Astrocyte of the spinal cord (primary cell): ENCODE data around the gene RFPL4AL1.
"Not testable (repeated sequence)": the region's sequence is repeated elsewhere in the genome, so short reads cannot be mapped to it uniquely, and the experiment has no call there.

Experiments used
- DNase-seq: peaks from one replicate; pipeline ENCODE4 v3.0.0; 2011; ENCODE audit warnings: low read depth, low spot score
- H3K4me3 ChIP-seq: 2 replicates; pipeline ENCODE4 v1.5.1; 2011; ENCODE audit warnings: low read depth, mild to moderate bottlenecking, low read length, moderate library complexity
- in situ Hi-C: cut with HindIII; loops from 2 replicates; pipeline ENCODE4 v1.10.0; 2017; ENCODE audit warnings: low sequenced_read_pairs
- TF ChIP-seq, protein P1 (sequence below): IDR thresholded peaks from 2 replicates; pipeline ENCODE4 v1.5.1; 2012; ENCODE audit warnings: low read depth, mild to moderate bottlenecking, low read length, inconsistent platforms

RFPL4AL1 gene

DNA sequence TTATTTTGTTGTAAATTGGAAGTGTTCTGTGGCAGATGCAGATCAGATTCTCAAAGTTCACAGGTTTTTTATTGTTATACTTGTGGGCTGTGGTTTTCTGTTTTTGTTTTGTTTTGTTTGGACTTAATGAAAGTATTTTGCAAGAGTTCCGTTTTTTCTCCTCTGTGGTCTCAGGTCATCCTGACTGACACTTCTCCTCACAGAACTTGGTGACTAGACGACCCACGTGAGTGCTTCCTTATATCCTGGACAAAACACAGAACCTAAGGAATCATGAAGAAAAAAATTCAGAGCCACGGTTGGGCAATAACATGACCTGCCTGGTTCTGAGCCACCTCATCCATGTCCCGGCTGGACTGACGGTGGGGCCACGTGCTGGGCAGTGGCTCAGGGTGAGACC lies 2.5 kb upstream of the RFPL4AL1 start:
- DNase-seq: no peak
- TF ChIP-seq, protein P1, sequence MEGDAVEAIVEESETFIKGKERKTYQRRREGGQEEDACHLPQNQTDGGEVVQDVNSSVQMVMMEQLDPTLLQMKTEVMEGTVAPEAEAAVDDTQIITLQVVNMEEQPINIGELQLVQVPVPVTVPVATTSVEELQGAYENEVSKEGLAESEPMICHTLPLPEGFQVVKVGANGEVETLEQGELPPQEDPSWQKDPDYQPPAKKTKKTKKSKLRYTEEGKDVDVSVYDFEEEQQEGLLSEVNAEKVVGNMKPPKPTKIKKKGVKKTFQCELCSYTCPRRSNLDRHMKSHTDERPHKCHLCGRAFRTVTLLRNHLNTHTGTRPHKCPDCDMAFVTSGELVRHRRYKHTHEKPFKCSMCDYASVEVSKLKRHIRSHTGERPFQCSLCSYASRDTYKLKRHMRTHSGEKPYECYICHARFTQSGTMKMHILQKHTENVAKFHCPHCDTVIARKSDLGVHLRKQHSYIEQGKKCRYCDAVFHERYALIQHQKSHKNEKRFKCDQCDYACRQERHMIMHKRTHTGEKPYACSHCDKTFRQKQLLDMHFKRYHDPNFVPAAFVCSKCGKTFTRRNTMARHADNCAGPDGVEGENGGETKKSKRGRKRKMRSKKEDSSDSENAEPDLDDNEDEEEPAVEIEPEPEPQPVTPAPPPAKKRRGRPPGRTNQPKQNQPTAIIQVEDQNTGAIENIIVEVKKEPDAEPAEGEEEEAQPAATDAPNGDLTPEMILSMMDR: no peak
- in situ Hi-C loops: no loop called here
- H3K4me3 ChIP-seq: no peak overlapping the region

DNA sequence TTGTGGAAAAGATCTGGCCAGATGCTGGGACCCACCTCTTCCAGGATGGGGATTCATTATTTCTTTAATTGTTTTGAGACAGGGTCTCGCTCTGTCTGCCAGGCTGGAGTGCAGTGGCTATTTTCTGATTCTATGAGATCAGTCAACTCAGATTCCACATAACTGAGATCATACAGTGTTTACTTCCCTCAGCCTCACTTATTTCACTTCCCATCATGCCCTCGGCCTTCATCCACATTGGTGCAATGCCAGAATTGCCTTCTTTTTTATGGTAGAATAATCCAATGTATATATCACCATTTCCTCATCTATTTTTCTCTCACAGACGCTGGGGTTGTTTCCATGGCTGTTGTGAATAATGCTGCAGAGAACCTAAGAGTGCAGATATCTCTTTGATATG lies 714 bp downstream of the RFPL4AL1 start:
- in situ Hi-C loops, DNase-seq, H3K4me3 ChIP-seq: not testable (repeated sequence)

DNA sequence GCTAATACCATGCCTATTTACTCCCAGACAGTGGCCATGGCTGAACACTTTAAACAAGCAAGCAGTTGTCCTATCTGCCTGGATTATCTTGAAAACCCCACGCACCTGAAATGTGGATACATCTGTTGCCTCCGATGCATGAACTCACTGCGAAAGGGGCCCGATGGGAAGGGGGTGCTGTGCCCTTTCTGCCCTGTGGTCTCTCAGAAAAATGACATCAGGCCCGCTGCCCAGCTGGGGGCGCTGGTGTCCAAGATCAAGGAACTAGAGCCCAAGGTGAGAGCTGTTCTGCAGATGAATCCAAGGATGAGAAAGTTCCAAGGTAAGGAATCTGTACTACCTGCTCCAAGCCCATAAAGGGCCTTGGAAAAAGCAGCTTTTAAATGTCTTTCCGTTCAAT lies 8.6 kb downstream of the RFPL4AL1 start:
- no peak for DNase-seq
- H3K4me3 ChIP-seq: no peak overlapping the region
- in situ Hi-C loops: no loop called here
- TF ChIP-seq, protein P1: no peak

DNA sequence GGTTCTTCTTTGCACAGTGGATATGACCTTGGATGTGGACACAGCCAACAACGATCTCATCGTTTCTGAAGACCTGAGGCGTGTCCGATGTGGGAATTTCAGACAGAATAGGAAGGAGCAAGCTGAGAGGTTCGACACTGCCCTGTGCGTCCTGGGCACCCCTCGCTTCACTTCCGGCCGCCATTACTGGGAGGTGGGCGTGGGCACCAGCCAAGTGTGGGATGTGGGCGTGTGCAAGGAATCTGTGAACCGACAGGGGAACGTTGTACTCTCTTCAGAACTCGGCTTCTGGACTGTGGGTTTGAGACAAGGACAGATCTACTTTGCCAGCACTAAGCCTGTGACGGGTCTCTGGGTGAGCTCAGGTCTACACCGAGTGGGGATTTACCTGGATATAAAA lies 9.4 kb downstream of the RFPL4AL1 start:
- in situ Hi-C loops: no loop called here
- H3K4me3 ChIP-seq: no peak overlapping the region
- TF ChIP-seq, protein P1: no peak
- DNase-seq: no peak

DNA sequence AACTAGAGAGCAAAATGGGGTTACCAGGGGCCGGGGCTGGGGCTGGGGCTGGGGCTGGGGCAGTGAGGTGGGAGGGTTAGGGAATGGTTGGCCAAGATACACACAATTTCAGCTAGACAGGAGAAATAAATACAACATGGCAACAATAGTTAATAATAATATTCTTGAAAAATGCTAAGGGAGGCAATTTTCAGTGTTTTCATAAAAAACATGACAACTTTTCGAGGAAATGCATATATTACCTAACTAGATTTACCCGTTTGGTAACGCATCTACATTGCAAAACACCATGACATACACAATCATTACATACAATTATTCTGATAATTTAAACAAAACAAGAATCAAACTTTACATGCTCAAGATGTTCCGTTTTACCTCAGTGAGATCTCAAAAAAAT lies 12.2 kb downstream of the RFPL4AL1 start:
- no peak overlapping the region for H3K4me3 ChIP-seq
- TF ChIP-seq, protein P1: no peak
- in situ Hi-C loops: no loop called here
- no peak for DNase-seq

DNA sequence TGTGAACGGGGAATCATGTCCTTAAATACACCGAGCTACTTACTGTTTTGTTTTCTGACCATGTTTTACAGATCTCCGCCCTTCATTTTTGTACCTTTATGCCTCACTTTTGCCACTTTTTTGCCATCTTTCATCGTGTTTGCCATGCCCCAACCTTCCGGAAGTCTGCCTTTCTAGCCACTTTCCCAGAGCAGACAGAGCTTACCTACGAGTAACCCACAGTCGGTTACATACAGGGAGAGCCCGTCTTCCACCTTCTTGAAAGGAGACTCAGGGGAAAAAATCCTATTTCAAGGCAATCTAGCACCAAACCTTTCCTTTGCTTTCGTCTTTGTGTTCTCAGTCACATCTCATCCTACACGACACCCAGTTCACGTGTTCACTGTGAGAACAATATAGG lies 26.1 kb downstream of the RFPL4AL1 start:
- no peak overlapping the region for H3K4me3 ChIP-seq
- no peak for DNase-seq
- in situ Hi-C loops: no loop called here
- TF ChIP-seq, protein P1: no peak

DNA sequence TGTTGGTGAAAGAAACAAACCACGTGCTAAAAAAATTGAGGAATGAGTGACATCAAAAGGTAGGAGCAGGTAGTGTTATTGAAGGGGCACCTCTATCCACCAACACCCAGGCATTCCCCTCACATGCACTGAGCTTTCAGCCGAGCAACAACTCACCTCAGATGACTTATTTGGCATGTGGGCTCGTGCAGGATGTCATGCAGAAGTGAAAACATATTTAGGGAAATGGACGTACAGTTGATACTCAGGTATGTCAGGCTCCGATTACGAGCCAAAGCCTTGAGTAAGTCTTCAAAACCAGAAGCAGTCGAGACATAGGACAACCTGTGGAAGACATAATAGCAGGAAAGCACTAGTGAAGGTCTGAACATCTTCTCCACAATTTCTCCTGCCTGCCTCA lies 32.5 kb downstream of the RFPL4AL1 start:
- TF ChIP-seq, protein P1: no peak
- in situ Hi-C loops: no loop called here
- DNase-seq: no peak
- no peak overlapping the region for H3K4me3 ChIP-seq
